ENCODE measurements around the gene SHF. TPM values are rescaled to one million over a fixed set of nuclear protein-coding genes. Genes with fewer than 3 reads are reported as not detected.

The SHF gene
- total RNA-seq, 1 experiment from 2014 or later, result 22.9 TPM

DNA sequence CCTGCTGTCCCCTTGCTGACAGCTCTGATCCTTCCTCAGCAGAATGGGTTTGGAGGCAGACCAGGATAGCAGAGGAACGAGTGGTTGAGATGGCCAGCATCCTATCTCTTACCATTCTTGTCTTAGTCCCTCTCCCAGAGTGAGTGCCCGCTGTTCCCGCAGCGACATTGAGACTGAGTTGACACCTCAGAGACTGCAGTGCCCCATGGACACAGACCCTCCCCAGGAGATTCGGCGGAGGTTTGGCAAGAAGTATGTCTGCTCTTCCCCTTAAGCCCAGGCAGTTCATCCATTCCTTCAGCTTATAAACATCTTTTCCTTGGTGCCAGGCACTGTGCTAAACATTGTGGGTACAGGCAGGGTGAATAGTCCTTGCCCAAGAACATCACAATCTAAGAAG lies 36.8 kb downstream of the SHF start:
- H3K27ac ChIP-seq, result no peak overlapping the region
- H3K4me1 ChIP-seq, result no peaks in the 10 kb centered on the region
- no peak overlapping the region for H3K4me3 ChIP-seq
- no peaks in the 10 kb centered on the region for H3K9me3 ChIP-seq (replicated peaks)
- DNase-seq, result no peak
- no peaks in the 10 kb centered on the region for H3K36me3 ChIP-seq
- 0 out of 2 replicates have a peak, but pooled peaks cover 3% of the 10 kb centered on the region for H3K27me3 ChIP-seq

DNA sequence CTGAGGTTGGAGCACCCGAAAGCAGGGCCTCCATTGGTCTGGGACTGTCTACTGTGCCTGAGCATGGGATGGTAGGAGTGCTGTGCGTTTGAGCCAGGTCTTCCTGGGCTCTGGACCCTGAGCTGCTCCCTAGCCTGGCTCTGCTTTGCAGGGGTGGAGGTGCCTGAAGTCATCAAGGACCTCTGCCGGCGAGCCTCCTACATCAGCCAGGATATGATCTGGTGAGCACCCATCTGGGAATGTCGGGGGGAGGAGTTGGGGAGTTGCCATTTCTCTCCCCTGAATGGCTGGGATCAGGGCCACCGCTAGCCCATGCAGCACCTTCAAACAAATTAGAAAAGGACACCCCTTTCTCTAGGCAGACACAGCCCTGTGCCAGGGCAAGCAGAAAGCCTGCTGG lies 37.3 kb downstream of the SHF start:
- no peaks in the 10 kb centered on the region for H3K36me3 ChIP-seq
- 0 out of 2 replicates have a peak, but pooled peaks cover 3% of the 10 kb centered on the region for H3K27me3 ChIP-seq
- H3K4me1 ChIP-seq, result no peaks in the 10 kb centered on the region
- H3K27ac ChIP-seq, result no peak overlapping the region
- DNase-seq, result no peak
- H3K4me3 ChIP-seq, result no peak overlapping the region
- no peaks in the 10 kb centered on the region for H3K9me3 ChIP-seq (replicated peaks)

DNA sequence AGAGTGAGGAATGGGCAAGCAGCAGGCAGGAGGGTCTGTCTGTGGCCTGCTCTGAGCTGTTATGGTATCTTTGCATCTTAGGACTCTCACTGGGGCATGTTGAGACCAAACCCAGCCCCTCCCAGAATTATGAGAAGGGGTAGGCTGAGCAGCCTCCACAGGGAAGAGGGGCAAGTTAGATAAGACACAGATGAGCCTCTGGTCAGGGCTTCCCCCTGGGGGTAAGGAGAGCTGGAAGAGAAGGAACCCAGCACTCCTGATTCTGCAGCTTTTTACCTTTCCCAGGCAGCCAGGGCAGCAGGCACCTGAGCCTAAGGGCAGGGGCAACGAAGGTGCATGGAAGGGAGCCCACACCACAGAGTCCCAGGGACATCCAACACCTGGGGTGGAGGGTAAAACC lies 38.7 kb downstream of the SHF start:
- no peak overlapping the region for H3K4me3 ChIP-seq
- no peak for DNase-seq
- no peaks in the 10 kb centered on the region for H3K36me3 ChIP-seq
- no peaks in the 10 kb centered on the region for H3K9me3 ChIP-seq (replicated peaks)
- H3K27me3 ChIP-seq, result 0 out of 2 replicates have a peak, but pooled peaks cover 6% of the 10 kb centered on the region
- H3K27ac ChIP-seq, result no peak overlapping the region
- H3K4me1 ChIP-seq, result no peaks in the 10 kb centered on the region

DNA sequence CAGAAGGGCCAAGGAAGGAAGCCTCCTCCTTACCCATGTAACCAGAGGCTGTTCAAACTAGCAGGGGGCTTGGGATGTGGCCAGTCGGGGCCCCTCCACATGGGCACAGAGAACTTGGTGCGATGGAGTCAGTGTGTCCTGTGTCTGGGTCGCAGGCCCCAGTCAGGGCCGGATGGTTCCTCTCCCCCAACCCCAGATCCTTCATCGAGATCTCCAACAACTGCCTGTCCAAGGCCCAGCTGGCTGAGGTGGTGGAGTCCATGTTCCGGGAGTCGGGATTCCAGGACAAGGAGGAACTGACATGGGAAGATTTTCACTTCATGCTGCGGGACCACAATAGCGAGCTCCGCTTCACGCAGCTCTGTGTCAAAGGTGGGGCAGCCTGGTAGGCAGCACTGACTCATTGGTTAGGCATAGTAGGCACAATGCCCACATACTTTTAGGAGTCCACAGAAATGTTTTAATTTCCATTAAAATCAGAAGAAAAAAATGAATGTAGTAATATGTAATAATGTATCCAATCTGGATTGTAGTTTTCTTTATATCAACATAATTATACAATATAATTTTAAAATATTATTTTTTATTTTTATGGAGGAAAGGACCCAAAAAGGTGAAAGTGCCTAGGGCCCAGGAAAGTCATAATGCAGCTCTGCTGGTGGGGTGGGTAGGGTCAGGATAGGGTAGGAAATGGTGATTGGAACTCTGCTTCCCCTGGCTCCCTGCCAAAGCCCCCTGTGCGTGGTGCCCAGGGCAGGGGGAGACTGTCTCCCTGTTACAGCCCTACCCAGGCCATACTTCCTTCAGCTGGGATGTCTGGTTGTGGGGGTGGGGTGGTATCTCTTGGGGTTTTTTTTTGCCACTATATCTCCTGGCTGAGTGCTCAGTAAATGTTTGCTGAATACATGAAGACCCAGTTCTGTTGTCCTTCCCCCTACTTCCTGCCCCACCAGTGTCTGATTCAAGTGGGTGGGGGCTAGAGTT lies 39.4 kb downstream of the SHF start:
- H3K27me3 ChIP-seq, result 0 out of 2 replicates have a peak, but pooled peaks cover 10% of the 10 kb centered on the region
- H3K4me1 ChIP-seq, result no peaks in the 10 kb centered on the region
- no peaks in the 10 kb centered on the region for H3K9me3 ChIP-seq (replicated peaks)
- no peak overlapping the region for H3K4me3 ChIP-seq
- DNase-seq, result no peak
- no peak overlapping the region for H3K27ac ChIP-seq
- H3K36me3 ChIP-seq, result no peaks in the 10 kb centered on the region

DNA sequence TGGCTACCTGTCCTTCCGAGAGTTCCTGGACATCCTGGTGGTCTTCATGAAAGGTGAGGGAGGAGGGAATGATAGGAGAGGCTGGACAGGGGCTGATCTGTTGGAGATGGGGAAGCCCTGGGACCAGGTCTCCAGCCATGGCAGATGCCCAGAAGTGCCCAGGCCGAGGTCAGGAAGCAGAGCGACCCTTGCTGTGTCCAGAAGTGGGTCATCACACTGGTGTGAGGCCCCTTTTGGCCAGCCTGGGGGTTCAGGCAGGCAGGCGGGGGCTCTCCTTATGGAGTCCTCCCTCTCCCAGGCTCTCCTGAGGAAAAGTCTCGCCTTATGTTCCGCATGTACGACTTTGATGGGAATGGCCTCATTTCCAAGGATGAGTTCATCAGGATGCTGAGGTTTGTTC lies 40.2 kb downstream of the SHF start:
- no peaks in the 10 kb centered on the region for H3K4me1 ChIP-seq
- 0 out of 2 replicates have a peak, but pooled peaks cover 10% of the 10 kb centered on the region for H3K27me3 ChIP-seq
- no peak overlapping the region for H3K4me3 ChIP-seq
- H3K36me3 ChIP-seq, result no peaks in the 10 kb centered on the region
- no peak for DNase-seq
- H3K27ac ChIP-seq, result no peak overlapping the region
- no peaks in the 10 kb centered on the region for H3K9me3 ChIP-seq (replicated peaks)

DNA sequence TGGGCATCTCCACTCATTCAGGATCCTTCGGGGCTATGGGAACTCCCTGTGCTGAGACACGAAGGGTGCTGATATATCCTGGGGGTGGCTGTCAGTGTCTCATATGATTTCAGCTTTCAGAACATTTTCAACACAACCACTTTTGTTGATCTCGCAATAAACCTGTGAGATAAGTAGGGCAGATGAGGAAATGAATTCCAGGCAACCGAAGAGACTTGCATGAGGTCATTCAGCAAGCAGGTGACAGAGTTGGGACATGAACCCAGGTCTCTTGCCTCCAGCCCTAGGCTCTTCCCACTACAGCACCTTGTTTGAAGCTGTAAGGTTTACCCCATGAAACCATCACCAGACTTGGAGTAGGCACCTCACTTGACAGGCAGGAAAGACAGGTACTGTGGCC lies 41.4 kb downstream of the SHF start:
- no peaks in the 10 kb centered on the region for H3K36me3 ChIP-seq
- H3K9me3 ChIP-seq (replicated peaks), result no peaks in the 10 kb centered on the region
- no peak overlapping the region for H3K27ac ChIP-seq
- H3K27me3 ChIP-seq, result 0 out of 2 replicates have a peak, but pooled peaks cover 13% of the 10 kb centered on the region
- H3K4me1 ChIP-seq, result no peaks in the 10 kb centered on the region
- no peak overlapping the region for H3K4me3 ChIP-seq
- no peak for DNase-seq

DNA sequence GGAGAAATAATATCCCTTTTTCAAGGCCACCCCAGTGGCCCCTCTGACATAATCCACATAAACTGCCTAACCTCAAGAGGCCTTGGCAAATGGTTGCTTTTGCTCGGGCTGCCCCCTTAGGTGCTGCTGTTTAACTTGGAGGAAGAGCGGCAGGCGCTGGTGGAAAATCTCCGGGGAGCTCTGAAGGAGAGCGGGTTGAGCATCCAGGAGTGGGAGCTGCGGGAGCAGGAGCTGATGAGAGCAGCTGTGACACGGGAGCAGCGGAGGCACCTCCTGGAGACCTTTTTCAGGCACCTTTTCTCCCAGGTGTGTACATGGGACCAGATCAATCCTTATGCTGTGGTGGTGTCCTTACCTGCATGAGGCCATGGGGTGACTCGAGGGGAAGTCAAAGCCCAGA lies 43.0 kb downstream of the SHF start:
- H3K36me3 ChIP-seq, result no peaks in the 10 kb centered on the region
- DNase-seq, result no peak
- no peak overlapping the region for H3K4me3 ChIP-seq
- H3K9me3 ChIP-seq (replicated peaks), result no peaks in the 10 kb centered on the region
- H3K4me1 ChIP-seq, result no peaks in the 10 kb centered on the region
- H3K27ac ChIP-seq, result no peak overlapping the region
- peaks cover 13% of the 10 kb centered on the region; the same call in 1 of the 2 replicates for H3K27me3 ChIP-seq

DNA sequence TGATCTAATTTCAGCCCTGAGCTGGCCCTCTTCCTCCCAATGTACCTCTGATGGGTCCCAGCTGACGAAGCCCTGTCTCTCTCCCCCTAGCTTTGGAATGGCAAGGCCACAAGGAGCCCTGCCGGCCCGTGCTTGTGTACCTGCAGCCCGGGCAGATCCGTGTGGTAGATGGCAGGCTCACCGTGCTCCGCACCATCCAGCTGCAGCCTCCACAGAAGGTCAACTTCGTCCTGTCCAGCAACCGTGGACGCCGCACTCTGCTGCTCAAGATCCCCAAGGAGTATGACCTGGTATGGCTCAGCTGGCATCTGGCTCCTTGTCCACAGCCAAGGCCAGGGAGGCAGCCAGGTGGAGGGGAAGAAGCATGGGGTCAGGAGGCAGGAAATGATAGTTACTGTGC lies 43.8 kb downstream of the SHF start:
- Histone ChIP-seq H3K27me3 (peaks cover 13% of the 10 kb centered on the region), H3K36me3 (no peaks in the 10 kb centered on the region), H3K9me3 (replicated peaks) (no peaks in the 10 kb centered on the region), H3K27ac (no peak overlapping the region), H3K4me1 (no peaks in the 10 kb centered on the region), H3K4me3 (no peak overlapping the region)
- DNase-seq, result no peak

DNA sequence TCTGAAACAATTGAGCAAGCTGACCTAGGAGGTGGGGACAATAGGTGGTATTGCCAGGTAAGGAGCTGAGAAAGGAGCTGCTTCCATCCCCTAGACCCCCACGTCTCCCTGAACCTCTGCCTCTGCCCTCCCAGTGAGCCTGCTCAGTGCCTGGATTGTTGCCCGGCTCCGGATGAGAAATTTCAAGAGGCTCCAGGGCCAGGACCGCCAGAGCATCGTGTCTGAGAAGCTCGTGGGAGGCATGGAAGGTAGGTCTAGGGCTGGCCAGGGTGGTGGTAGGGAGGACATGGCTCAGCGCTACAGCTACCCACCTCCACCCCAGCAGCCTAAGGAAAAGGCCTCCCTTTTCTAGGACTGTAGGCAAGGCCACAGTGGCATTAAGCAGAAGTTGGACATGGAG lies 44.7 kb downstream of the SHF start:
- DNase-seq, result no peak
- no peak overlapping the region for H3K27ac ChIP-seq
- no peaks in the 10 kb centered on the region for H3K36me3 ChIP-seq
- no peaks in the 10 kb centered on the region for H3K9me3 ChIP-seq (replicated peaks)
- no peak overlapping the region for H3K4me3 ChIP-seq
- peaks cover 13% of the 10 kb centered on the region for H3K27me3 ChIP-seq
- H3K4me1 ChIP-seq, result no peaks in the 10 kb centered on the region

DNA sequence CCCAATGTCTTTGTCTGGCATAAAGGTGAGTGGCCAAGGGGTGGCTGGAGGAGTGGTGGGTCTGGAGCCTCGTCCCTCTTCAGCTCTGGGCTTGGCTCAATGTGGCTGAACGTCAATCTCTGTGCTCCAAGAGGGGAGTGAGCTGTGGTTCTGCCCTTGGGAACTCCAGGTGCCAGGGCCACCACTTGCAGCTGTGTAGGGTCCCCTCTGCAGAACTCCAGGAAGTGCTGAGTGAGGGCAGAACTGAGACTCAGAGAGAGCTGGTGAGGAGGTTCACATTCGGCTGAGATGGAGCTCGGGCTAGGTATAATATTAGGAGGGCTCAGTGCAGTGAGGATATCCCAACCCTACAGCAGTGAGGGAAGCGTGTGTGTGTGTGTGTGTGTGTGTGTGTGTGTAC lies 46.4 kb downstream of the SHF start:
- Histone ChIP-seq H3K4me3 (no peak overlapping the region), H3K4me1 (no peaks in the 10 kb centered on the region), H3K36me3 (no peaks in the 10 kb centered on the region), H3K27me3 (peaks cover 18% of the 10 kb centered on the region), H3K9me3 (replicated peaks) (no peaks in the 10 kb centered on the region), H3K27ac (no peak overlapping the region)
- DNase-seq, result no peak

DNA sequence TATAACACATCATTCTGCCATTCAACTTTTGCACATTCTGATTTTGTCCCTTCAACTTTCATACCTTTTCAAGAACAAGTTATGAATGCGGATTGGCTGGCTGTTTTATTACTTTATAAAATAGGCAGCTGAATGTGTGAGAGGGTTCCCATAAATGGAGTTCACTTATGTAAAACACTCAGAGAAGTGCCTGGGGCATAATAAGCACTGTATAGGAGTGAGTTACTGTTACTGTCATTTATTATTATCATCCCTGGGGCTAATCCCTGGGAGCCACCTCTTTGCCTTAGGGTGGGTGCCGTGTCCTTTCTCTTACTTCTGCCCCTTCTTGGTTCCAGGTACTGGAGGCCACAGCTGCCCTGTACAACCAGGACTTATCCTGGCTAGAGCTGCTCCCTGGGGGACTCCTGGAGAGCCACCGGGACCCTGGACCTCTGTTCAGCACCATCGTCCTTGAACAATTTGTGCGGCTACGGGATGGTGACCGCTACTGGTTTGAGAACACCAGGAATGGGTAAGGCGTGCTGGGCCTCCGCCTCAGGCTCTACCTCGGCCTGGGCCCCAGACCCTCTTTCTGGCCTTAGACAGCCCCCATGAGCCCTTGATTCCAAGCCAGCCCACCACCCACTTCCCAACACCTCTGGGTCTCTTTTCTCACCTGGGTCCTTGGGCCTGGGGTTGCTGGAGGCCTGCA lies 47.1 kb downstream of the SHF start:
- H3K27ac ChIP-seq, result no peak overlapping the region
- DNase-seq, result no peak
- H3K36me3 ChIP-seq, result no peaks in the 10 kb centered on the region
- no peaks in the 10 kb centered on the region for H3K4me1 ChIP-seq
- H3K27me3 ChIP-seq, result peaks cover 18% of the 10 kb centered on the region
- no peak overlapping the region for H3K4me3 ChIP-seq
- no peaks in the 10 kb centered on the region for H3K9me3 ChIP-seq (replicated peaks)

DNA sequence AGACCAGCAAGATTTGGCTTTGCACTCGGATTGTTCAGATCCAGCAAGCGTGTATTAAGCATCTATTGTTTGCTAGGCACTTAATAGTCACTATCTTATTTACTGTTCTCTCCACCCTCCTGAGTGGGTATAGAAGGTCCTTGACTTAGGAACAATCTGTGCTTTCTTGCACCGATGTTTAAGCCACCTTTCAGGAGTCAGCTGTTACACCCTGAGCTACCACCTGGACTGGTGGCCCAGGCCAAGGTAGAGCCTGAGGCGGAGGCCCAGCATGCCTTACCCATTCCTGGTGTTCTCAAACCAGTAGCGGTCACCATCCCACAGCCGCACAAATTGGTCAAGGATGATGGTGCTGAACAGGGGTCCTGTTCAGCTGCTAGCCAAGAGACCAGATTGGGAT lies 48.0 kb downstream of the SHF start:
- Histone ChIP-seq H3K4me1 (no peaks in the 10 kb centered on the region), H3K36me3 (no peaks in the 10 kb centered on the region), H3K4me3 (no peak overlapping the region), H3K9me3 (replicated peaks) (no peaks in the 10 kb centered on the region), H3K27me3 (peaks cover 18% of the 10 kb centered on the region), H3K27ac (no peak overlapping the region)
- no peak for DNase-seq

DNA sequence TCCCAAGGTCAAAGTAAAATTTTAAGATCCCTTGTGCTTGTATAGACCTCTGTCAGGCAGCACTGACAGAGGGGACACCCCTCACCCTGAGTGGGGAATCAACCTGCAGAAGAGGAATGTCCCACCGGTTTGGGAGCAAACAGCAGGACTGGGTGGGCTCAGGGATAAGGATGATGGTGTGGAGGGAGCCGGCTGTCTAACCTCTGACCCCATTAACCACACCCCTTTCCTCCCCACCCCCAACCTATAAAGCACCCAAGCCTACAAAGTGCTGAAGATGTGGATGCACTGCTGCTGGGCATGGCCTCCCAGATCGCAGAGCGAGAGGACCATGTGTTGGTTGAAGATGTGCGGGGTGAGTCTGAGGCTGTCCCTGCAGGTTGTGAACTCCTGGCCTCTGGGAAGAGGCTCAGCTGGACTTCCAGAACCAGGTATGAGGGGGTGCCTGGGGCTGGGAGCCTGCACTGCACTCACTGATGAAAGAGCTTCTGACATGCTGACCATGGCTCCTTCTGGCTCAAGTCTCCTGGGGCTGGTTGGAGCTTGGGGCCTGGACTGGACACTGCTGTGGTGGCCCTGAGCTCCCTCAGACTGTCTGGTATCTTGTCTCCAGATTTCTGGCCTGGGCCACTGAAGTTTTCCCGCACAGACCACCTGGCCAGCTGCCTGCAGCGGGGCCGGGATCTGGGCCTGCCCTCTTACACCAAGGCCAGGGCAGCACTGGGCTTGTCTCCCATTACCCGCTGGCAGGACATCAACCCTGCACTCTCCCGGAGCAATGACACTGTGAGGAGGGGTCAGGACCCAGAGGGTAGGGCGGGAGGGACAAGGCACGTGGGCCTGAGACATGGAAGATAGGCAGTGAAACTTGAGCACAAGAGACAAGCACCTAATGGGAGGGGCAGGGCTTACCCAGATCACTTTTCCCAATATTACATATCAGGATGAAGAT lies 48.7 kb downstream of the SHF start:
- H3K27me3 ChIP-seq, result peaks cover 15% of the 10 kb centered on the region
- no peaks in the 10 kb centered on the region for H3K4me1 ChIP-seq
- H3K4me3 ChIP-seq, result no peak overlapping the region
- no peak overlapping the region for H3K27ac ChIP-seq
- H3K36me3 ChIP-seq, result no peaks in the 10 kb centered on the region
- no peaks in the 10 kb centered on the region for H3K9me3 ChIP-seq (replicated peaks)
- no peak for DNase-seq

DNA sequence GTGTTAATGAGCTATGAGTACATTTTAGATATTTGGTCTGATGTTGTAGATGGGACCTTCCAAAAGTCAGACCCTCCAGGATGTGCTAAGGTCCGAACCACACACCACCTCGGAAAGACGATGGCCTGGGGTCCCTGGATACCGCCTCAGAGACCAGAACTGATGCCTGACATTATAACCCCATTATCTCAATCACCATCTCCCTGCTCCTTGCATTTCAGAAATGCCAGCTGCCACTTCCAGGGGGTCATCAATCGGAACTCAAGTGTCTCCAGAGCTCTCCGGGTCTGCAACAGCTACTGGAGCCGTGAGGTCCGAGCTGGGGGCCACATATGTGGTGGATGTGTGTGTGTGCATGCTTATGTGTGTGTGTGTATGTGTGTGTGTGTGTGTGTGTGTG lies 50.1 kb downstream of the SHF start:
- no peak overlapping the region for H3K27ac ChIP-seq
- H3K9me3 ChIP-seq (replicated peaks), result no peaks in the 10 kb centered on the region
- no peaks in the 10 kb centered on the region for H3K4me1 ChIP-seq
- DNase-seq, result no peak
- H3K27me3 ChIP-seq, result peaks cover 11% of the 10 kb centered on the region
- no peaks in the 10 kb centered on the region for H3K36me3 ChIP-seq
- H3K4me3 ChIP-seq, result no peak overlapping the region

All from SJCRH30 (cell line).